ENCODE data around the gene TGFBR2.
"Not testable (repeated sequence)": the region's sequence is repeated elsewhere in the genome, so short reads cannot be mapped to it uniquely, and the experiment has no call there.

The TGFBR2 gene

DNA sequence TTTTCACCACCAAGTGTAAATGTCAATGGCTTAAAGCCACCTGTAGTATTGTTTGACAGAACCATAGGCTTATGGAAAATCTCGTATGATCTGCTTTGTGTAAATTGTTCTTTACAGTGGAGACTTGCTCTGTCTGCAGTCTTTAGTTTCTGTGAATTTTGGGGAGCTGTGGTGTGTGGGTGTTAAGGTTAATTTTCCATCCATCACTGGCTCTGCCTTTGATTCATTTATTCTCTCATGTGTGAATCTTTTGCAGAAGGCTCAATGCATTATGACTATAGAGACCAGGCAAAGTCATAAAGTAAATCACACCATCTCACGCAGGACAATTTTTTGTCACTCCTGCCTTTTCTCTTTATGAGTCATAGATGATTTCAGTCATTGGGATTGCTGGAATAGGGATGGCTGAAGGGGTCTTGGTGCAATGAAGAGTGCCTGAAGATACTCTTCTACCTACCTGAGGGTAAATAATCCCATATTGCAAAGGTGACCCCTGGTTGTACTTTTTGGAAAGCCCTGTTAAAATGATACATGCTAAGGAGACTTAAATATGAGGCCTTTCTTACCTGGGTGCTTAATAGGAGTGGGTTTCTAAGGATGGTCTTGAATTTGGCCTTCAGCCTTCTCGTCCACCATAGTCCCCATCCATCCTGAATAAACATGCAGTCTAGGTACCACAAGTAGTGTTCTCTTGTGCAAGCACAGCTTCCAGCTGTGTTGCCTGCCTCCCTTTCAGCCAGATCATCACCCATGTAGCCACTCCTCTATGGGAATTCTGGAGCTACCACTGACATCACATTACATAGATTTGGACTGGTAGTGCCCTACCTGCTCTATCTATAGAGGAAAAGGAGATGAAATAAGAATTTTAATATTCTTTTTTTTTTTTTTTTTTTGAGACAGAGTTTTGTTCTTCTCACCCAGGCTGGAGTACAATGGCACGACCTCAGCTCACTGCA, 14.3 kb downstream of the TGFBR2 start:
- no peak for DNase-seq

- no peak for DNase-seq
Observed at GRCh38 chr3:30621576-30621975, 15.2 kb downstream of the TGFBR2 start.

- DNase-seq, result no peak
Observed at GRCh38 chr3:30622047-30622545, 15.7 kb downstream of the TGFBR2 start.

GRCh38 chr3:30622790-30623189, 16.4 kb downstream of the TGFBR2 start:
- no peak for DNase-seq

- DNase-seq, result no peak
Observed at GRCh38 chr3:30623351-30623750, 16.9 kb downstream of the TGFBR2 start.

GRCh38 chr3:30624480-30624879, 18.1 kb downstream of the TGFBR2 start:
- DNase-seq, result not testable (repeated sequence)

GRCh38 chr3:30625541-30626438, 19.4 kb downstream of the TGFBR2 start:
- no peak for DNase-seq

GRCh38 chr3:30626443-30627180, 20.2 kb downstream of the TGFBR2 start:
- DNase-seq, result no peak

DNA sequence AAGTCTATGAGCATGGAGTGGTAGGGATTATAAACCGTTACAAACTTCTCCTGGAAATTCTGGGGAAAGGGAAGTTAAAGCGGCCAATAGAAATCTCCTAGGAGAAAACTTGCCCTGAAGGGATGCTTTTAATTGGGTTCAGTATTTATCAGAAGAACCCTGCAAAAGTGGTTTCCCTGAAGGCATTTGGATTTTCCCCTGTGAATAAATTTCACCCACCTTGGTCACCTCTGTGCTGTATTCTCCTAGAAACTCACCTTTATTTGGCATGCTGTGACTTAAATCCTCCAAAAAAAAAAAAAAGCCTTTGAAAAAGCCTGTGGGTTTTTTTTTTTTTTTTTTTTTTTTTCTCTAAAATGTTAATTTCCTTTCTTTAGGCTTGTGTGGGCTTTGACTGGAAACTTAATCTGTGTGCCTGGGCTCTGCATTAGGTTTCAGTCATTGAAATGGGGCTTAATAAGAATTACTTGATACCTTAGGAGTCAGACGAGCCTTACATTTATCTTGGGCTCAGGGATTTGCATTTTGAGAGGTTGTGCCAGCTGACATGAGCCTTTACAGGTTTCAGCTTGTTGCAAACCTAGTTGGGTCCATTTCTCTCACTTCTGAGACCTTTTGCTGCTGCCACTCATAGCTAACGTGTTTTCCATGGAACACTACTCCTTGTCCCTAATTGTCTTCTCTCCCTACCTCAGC, 22.0 kb downstream of the TGFBR2 start:
- no peak for DNase-seq

GRCh38 chr3:30628901-30629590, 22.6 kb downstream of the TGFBR2 start:
- DNase-seq, result peak; percentile 28

DNA sequence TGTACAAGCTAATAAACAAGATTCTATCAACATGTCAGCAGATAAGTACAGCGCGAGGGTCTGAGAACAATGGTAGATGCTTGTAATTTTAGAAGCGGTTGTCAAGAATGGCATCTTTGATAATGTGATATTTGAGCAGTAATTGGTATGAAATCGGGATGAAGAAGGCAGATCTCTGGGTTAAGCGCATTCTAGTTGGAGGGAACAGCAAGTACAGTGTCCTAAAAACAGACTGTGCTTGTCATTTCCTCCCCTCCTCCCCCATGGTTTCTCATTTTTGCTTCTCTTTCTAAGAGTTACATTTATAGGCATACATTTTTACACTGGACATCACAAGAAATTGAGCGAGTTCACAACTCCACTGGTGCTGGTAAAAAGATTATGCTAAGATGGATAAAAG, 23.3 kb downstream of the TGFBR2 start:
- DNase-seq, result no peak

- DNase-seq, result no peak
Observed at GRCh38 chr3:30630238-30631030, 24.0 kb downstream of the TGFBR2 start.

DNA sequence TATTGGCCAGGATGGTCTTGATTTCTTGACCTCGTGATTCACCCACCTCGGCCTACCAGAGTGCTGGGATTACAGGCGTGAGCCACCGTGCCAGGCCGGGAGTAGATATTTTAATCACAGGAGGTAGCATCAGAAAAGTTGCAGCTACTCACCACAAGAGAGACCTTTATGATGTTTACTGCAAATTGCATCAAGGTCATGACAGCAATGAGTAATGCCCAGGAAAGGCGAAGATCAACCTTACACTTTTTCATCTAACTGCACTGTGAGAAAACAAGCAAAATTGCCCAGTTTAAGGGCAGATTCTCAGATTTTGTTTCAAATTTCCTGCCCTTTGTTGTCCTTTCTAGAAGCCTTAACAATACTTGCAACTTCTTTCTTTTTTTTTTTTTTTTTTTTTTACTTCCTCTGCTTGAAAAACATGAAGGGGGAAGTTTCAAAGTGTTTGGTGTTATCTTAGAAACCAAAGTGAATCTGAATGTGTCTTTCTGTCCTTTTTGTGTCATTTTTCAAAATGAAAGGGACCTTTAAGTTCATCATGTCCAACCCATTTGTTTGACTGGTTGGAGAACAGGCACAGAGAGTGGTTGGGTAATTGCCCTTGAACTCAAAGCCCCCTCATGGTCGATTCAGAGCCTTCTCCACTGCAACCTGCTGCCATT, 25.0 kb downstream of the TGFBR2 start:
- DNase-seq, result no peak

GRCh38 chr3:30632065-30632464, 25.7 kb downstream of the TGFBR2 start:
- DNase-seq, result no peak

GRCh38 chr3:30632521-30632920, 26.1 kb downstream of the TGFBR2 start:
- DNase-seq, result no peak

GRCh38 chr3:30633718-30634117, 27.3 kb downstream of the TGFBR2 start:
- no peak for DNase-seq

DNA sequence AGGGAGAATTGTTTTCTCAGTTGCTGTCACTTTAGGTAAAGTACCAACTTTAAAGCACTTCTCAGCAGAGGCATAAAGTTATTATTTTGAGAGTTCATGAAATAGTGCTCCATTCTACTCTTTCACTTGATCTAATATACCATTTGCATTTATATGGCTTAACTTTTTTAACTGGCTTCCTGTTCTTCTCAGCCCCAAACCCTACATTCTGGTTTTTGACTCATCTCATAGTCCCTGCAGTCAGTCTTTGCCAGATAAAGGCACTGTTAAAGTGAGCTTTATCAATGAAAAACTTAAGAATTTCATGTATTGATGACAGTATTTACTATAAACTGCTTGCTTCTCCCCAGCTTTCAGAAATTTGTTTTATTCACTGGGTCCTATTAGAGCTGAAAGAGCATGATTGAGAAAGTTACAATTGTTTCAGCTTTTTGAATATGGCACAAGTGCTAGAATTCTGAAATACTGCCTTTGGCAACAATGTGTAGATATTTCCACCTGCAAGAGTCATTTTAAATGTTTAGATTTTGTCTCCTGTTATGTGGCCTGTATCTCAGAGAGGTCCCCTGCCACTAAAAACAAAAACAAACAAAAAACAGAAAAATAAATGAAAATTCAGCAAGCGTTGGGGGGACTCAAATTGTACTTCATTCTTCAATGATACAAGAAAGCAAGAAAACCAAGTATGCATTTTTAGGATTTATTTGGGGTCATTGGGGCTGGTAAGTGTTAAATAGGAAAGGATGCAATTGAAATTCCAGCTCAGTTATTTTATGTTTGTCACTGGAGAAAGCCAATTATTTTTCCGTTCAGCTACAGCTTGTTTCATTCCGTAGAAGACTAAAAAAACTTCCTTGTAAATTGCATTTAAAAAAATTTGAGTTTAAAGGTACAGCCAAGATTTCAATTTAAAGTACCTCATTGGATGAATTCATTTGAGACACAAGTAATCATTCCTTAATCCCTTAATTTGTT, 28.6 kb downstream of the TGFBR2 start:
- no peak for DNase-seq

DNA sequence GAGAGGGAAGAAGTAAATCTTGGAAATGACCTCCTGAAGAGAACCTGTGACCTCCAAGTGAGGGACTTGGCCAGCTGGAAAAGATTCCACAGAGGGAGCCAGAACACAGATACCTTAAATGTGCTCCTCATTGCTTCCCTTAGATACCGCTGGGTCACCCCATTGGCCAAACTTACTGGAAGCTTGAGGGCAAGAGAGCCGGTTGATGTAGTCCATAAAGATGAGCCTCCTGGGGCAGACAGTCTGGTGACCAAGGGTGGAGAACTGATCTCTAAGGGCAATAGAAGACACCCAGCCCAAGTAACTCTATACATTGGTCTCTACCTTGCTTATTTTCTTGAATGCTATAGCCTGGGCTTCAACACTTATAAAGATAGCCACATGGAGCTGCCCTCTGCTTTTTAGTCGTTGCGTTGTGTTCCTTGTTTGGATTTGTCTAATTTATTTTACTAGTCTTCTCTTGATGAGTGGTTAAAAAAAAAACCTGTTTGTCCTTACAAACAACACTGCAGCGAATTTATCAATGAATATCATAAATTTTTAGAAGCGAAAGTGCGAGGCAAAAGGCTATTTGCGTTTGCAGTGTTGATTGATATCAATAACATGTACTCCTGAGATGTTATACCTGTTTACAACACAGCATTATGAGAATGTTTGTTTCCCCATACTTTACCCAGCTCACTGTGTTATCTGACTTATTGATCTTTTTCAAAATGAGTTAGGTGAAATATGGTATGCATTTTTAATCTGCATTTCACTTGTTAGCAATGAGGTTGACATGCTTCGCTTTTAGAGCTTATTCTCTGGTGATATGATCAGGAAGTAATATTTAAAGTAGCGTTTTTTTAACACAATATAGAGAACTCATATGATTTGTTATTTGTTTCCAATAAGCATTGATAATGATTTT, 31.2 kb downstream of the TGFBR2 start:
- DNase-seq, result no peak

Measured in KG1 (cell line).